Activated T-helper 1 cell treated with Interleukin-2 at 50 U/mL for 16 hours (primary cell): ENCODE data around the gene ZNF888.
"Not testable (repeated sequence)": the region's sequence is repeated elsewhere in the genome, so short reads cannot be mapped to it uniquely, and the experiment has no call there.

Experiments used
- DNase-seq: peaks from one replicate; pipeline ENCODE4 v3.0.0-alpha.2; 2020; ENCODE audit warnings: low read depth

ZNF888 gene

DNA sequence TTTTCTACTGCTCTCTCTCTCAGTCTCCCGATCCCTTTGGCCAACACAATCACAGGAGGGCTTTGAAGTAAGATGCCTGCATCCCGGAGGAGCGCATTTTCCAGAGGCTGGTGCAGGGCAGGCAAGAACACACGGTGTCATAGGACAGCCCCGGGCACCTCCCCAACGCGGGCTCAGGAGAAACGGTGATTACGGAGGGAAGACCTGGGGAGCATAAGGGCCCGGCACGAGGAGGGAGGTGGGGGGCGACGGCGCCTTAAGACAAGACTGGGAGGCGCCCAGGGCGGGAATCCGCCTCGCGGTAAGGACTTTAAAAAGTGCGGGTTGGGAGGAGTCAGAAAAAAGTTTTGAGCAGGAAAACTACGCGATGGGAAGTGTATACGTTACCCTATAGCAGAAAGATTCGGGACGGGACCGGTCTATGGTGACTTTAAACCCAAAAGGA lies 18.7 kb upstream of the ZNF888 start:
- DNase-seq, result no peak

DNA sequence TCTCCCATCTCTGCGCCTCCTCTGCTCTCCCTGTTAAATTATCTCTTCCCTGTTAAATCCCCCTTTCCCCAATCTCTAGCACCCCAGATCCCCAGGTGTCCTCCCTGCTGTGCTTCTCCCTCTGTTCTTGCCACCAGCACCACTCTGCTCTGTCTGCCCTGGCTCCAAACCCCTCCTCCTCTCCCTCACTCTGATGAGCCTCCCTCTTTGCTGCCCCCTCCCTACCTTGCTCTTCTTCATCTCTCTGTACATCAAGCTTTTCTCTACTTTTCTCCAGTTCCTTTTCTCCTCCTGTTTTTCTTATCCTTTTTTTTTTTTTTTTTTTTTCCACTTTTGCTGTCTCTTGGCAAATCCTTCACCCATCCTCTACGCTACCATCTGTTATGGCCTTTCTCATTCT lies 18.3 kb upstream of the ZNF888 start:
- not testable (repeated sequence) for DNase-seq

DNA sequence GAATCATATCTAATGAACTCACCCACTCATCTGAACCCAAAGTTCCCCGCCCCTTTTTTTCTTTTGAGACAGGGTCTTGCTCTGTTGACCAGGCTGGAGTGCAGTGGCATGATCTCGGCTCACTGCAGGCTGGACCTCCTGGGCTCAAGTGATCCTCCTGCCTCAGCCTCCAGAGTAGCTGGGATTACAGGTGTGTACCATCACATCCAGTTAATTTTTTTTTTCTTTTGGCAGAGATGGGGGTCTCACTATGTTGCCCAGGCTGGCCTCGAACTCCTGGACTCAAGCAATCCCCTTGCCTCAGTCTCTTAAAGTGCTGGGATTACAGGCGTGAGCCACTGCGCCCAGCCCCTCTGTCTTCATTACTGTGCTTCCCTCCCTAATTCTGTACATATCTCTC lies 17.7 kb upstream of the ZNF888 start:
- not testable (repeated sequence) for DNase-seq

DNA sequence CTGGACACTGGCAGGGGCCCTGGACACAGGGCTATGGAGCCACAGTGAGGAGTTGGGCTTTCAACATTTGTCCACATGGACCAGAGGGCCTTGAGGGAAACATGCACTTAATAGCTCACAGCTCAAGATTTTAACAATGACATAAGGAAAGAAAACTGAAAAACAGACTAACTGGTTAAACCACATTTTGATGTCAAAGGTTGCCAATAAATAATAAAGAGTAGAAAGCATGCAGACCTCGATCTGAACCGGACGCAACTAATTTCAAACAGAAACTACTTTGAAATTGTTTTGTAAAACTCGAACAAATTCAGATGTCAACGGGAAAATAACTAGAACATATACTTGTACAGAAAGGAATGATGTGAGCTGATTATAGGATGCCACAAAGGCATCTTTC lies 15.5 kb upstream of the ZNF888 start:
- no peak for DNase-seq

DNA sequence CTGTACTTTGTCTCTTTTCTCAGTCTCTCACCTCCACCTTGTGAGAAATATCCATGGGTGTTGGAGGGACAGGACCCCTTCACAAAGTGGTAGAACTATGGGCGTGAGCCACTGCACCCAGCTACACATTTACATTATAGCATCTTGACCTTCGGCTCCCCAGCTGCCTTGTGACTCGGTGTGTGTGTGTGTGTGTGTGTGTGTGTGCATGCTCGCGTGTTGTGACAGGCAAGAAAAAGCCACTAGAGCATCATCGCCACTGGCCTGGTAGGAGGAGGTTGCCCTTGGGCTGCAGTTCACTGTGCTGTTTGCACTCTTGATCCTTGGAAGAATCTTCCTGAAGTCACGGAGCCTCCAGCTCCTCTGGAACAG lies 13.7 kb upstream of the ZNF888 start:
- no peak for DNase-seq

DNA sequence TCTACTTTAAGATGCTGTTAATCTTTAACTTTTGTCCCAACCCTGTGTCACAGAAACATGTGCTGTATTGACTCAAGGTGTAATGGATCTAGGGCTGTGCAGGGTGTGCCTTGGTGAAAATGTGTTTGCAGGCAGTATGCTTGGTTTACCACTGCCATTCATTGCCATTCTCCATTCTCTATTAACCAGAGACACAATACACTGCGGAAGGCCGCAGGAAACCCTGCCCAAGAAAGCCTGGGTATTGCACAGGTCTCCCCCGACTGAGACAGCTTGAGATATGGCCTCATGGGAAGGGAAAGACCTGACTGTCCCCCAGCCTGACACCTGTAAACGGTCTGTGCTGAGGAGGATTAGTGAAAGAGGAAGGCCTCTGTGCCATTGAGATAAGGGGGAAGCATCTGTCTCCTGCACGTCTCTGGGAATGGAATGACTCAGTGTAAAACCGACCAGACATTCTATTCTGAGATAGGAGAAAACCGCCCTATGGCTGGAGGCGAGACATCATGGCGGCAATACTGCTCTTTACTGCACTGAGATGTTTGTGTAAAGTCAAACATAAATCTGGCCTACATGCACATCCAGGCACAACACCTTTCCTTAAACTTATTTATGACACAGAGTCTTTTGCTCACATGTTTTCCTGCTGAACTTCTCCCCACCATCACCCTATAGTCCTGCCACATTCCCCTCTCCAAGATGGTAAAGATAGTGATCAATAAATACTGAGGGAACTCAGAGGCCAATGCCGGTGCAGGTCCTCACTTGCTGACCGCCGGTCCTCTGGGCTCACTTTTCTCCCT lies 13.1 kb upstream of the ZNF888 start:
- no peak for DNase-seq

DNA sequence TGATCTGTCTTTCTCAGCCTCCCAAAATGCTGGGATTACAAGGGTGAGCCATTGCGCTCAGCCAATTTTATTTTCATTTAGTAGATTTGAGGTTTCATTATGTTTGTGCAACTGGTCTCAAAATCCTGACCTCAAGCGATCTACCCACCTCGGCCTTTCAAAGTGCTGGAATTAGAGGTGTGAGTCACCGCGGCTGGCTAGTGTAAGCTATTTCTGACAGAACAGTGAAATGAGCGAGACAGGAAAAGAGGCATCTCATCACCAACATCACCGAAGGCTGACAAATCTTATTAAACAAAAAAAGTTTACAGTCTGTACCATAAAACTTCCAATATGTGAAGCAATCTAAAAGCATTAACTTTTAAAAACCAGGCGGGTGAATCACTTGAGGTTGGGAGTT lies 12.2 kb upstream of the ZNF888 start:
- DNase-seq, result no peak

DNA sequence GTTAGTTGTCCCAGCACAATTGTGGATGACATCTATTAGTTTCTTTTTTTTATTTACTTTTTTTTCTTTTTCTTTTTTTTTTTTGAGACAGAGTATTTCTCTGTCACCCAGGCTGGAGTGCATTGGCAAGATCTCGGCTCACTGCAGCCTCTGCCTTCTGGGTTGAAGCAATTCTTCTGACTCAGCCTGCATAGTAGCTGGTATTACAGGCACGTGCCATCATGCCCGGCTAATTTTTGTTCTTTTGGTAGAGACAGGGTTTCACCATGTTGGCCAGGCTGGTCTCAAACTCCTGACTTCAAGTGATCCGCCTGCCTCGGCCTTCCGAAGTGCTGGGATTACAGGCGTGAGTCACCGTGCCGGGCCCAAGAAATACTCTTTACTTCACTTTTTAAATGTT lies 1.4 kb upstream of the ZNF888 start:
- DNase-seq, result not testable (repeated sequence)

DNA sequence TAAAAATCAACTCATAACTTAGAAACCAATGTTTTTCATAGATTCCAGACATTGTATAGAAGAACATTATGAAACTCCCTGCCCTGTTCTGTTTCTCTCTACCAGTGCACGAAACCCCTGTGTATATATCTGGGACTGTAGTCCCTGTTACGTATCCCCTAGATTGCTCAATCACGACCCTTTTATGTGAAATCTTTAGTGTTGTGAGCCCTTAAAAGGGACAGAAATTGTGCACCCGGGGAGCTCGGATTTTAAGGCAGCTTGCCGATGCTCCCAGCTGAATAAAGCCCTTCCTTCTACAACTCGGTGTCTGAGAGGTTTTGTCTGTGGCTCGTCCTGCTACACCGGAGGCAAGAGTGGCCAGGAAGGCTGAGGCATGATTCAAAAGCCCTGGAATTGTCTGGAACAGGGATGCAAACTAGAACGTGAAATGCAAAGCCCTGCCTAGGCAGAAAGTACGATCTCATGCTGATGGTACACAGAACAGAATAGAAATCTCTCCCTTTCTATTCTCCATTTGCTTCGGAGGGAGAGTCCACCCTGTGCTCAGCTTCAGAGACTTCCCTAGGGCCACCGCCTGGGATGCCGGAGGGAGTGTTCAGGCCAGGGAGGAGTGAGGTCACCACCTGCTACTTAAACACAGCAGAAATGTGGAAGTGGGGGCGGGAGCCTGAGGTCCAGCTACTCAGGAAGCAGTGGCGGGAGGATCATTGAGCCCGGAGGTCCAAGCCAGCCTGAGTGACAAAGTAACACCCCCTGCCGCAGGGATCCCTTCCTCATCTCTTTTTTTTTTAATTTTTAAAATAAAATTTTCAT lies 758 bp upstream of the ZNF888 start:
- no peak for DNase-seq

DNA sequence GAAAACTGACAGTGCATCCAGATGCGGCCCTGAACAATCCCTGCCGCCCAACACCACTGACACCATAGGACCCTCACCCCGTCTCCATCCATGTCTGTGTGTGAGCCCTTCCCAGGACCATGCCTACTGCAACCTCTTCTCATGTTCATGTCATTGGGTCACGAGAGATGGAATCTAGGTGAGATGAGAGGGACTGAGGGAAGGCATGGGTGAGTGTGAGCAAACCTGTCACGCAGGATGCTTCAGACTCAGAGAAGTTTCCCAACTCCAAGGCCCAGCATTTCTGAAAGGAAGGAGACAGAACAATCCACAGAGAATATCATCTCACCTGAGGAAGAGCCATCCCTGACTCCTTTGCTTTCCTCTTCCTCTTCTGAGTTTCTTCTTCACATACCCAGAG lies 5.7 kb downstream of the ZNF888 start:
- DNase-seq, result no peak

DNA sequence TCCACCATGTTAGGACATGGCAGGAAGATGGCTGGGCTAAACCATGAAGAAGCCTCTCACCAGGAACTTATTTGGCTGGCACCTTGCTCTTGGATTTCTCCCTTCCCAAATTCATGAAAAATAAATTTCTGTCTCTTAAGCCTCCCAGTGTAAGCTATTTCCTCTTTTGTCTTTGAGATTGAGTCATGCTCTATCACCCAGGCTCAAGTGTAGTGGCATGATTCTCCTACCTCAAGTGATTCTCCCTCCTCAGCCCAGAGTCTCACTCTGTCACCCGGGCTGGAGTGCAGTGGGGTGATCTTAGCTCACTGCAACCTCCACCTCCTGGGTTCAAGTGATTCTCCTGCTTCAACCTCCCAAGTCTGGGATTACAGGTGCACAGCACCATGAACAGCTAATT lies 12.6 kb downstream of the ZNF888 start:
- DNase-seq, result no peak

DNA sequence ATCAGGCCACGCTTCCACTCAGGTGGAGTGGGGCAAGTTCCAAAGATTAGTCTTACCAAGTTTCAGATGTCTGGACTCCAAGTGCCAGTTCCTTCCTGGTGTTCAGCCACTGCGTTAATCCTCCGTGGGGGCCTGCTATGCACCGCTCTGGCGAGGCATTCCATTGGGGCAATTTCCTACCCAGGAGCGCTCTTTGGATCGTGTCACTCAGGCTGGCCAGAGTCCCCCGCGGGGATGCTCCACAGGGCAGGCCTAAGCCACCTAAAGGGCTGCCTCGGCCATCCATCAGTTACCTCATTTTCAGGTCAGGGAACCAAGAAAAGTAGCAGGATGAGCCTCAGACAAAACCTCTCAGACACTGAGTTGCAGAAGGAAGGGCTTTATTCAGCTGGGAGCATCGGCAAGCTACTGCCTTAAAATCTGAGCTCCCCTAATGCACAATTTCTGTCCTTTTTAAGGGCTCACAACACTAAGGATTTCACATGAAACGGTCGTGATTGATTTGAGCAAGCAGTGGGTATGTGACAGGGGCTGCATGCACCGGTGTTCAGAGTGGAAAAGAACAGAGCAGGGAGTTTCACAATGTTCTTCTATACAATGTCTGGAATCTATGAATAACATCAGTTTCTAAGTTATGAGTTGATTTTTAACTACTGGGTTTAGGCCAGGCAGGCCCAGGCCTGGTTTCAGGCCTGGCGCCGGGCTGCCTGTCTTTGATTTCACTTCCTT lies 19.0 kb downstream of the ZNF888 start:
- DNase-seq, result not testable (repeated sequence)

DNA sequence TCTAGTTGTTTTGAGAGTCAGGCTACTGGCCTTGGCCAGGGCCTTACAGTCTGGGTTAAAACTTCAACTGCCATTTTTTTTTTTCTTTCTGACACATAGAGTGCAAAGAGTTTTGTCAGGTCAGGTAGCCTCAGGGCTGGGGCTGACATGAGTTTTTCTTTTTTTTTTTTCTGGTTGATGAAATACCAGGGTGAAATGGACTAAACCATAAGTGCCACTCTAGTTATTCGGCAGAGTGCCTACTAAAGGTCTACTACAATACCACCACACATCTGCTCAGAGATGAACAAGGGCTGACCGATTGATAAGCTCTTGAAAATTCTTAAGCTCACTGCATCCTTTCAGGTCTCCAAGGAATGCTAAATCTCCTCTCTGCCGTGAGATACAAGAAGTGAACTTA lies 21.4 kb downstream of the ZNF888 start:
- no peak for DNase-seq

DNA sequence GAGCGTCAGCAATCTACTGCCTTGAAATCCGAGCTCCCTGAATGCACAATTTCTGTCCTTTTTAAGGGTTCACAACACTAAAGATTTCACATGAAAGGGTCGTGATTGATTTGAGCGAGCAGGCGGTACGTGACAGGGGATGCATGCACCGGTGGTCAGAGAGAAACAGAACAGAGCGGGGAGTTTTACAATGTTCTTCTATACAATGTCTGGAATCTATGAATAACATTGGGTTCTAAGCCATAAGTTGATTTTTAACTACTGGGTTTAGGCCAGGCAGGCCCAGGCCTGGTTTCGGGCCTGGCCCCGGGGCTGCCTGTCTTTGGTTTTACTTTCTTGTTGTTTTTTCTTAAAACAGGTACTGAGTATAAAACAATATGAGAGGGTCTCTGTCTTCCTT lies 24.6 kb downstream of the ZNF888 start:
- DNase-seq, result not testable (repeated sequence)

DNA sequence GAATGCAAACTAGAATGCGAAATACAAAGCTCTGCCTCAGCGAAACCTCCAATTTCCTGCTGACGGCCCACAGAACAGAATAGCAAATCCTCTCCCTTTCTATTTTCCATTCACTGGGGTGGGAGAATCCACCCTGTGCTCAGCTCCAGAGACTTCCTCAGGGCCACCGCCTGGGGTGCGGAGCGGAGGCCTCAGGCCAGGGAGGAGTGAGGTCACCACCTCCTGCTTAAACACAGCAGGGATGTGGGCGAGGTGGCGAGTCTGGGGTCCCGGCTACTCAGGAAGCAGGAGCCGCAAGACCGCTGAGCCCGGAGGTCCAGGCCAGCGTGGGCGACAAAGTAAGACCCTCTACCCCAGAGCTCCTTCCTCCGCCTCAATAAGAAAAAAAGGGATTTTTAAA lies 25.1 kb downstream of the ZNF888 start:
- no peak for DNase-seq

DNA sequence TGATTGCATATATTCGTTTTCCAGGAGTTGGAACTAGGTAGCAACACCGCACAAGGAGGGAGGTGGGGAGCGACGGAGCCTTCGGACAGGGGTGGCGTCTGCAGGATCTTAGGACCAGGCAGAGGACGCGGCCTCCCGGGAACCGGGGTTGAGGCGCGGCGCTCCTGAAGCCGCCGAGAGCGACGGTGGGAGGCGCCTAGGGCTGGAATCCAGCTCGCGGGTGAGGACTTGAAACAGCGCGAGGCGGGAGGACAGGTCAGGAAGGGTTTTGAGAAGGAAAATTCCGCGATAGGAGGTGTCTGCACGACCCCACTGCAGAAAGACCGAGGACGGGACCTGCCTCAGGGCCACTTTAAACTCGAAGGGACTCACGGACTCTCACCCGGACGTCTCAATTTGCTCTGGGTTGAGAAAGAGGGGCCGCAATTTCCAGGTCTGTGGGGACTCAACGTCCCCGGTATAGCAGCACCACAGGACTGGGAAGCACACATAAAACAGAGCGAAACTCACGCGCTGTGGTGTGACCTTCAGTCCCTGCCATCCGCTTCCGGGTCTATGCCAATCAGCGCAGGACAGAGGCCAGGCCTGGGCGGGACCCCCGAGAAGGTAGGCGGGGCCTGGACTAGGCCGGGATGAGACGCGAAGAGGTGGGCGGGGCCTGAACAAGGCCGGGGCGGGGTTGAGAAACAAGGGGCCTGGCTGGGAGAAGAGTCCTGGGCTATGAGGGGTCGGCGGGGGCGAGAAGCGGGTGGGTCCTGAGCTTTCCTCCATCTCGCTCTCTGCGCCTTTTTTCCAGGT lies 25.9 kb downstream of the ZNF888 start, which contains the start of gene ZNF320:
Gene ZNF320, minus strand, starts transcription at position 498 of the 798 bp plus-strand sequence. CDS start 7,380 bp downstream, outside the sequence.
- peak; percentile 82 for DNase-seq

DNA sequence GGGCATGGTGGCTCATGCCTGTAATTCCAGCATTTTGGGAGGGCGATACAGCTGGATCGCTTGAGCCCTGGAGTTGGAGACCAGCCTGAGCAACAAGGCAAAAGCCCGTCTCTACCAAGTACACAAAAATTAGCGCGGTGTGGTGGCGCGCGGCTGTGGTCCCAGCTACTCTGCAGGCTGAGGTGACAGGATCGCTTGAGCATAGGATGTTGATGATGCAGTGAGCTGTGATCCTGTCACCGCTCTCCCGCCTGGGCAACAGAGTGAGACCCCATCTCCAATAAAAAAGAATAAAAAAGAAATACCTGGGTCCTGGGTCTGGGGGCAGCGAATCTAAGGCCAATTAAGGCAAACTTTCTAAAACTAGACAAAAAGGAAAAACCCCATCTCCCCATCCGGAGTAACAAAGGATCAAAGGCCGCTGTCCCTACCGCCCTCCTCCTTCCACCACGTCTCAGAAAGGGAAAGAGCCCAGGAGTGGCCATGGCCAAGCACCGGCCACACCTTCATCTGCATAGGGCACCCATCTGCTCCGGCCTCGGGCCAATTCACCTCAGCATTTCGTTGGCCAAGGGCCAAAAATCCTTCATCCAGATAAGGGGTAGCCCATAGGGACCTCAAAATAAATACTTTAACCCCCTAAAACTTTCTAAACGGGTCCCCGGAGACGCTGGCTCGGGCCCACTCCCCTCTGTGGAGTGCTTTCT lies 26.6 kb downstream of the ZNF888 start:
- no peak for DNase-seq

DNA sequence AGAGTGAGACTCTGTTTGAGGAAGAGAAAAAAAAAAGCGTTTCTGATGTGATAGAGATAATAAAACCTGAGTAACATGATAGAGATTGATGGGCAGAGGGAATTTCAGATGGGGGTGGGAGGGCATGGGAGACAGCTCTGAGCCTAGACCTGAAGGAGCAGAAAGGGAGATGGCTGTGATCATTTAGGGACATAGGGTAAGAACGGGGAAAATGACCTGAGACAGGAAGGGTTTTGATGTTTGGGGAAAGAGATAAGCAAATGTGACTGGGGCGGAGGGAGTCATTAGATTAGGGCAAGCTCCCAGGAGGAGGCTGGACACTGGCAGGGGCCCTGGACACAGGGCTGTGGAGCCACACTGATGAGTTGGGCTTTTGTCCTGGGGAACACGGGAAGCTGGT lies 31.9 kb downstream of the ZNF888 start:
- DNase-seq, result no peak

DNA sequence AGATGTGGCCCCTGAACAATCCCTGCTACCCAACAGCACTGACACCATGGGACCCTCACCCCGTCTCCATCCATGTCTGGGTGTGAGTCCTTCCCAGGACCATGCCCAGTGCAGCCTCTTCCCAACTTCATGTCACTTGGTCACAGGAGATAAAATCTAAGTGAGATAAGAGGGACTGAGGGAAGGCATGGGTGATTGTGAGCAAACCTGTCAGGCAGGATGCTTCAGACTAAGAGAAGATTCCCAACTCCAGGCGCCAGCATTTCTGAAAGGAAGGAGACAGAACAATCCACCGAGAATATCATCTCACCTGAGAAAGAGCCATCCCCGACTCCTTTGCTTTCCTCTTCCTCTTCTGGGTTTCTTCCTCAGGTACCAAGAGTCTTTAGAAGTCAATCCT lies 33.3 kb downstream of the ZNF888 start:
- DNase-seq, result no peak

DNA sequence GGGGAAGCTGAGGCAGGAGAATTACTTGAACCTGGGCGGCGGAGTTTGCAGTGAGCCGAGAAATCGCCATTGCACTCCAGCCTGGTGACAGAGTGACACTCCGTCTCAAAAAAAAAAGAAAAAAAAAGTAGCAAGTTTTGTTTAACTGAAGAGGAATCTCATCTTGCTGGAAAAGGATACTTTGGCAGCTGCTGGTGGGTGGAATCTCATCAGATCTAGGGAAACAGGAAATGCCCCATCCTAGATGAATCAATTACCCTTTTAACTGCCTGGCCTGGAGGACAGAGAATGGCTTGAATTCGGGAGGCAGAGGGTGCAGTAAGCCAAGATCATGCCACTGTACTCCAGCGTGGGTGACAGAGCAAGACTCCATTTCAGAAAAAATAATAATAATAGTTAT lies 34.2 kb downstream of the ZNF888 start:
- no peak for DNase-seq

DNA sequence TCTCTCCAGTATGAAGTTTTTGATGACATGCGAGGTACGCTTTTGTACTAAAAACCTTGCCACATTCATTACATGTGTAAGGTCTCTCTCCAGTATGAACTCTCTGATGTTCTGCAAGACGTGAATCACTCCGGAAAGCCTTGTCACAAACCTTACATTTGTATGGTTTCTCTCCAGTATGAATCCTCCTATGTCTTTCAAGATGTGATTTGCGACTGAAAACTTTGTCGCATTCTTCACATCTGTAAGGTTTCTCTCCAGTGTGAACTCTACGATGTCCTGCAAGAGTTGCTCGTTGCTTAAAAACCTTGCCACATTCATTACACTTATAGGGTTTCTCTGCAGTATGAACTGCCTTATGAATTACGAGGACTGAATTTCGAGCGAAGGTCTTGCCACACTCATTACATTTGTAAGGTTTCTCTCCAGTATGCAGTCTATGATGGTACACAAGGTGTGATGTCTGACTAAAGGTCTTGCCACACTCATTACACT lies 42.3 kb downstream of the ZNF888 start:
- DNase-seq, result no peak
